HepG2 (cell line): Measurements from ENCODE around the gene UBE2O. TPM values are rescaled to one million over a fixed set of nuclear protein-coding genes. Genes with fewer than 3 reads are reported as not detected.

Source experiments
- AFF4 ChIP-seq: sonication (generic); formaldehyde crosslinking; IDR thresholded peaks from 2 replicates; pipeline ENCODE4 v1.4.0; 2020; ENCODE audit warnings: missing genetic modification reagents
- BRD4 ChIP-seq: sonication (generic); formaldehyde crosslinking; IDR thresholded peaks from 2 replicates; pipeline ENCODE4 v1.4.0; 2020; ENCODE audit warnings: missing genetic modification reagents
- CBX2 ChIP-seq, 2 experiments: fragments of 200-600 bp in 1 of 2; sonication (generic); formaldehyde crosslinking in 1 of 2; IDR thresholded peaks; 2 replicates each; pipeline versions ENCODE4 v1.7.0 to v1.8.1; 2018 to 2022; ENCODE audit warnings: low read depth in 2 of 2, low read length in 1 of 2, mild to moderate bottlenecking in 1 of 2, missing genetic modification reagents in 1 of 2
- CSRNP2 ChIP-seq: sonication (generic); formaldehyde crosslinking; conservative IDR thresholded peaks from 2 replicates; pipeline ENCODE4 v1.8.0; 2022; ENCODE audit warnings: low read depth, missing genetic modification reagents
- ESRRA ChIP-seq: sonication (generic); formaldehyde crosslinking; IDR thresholded peaks from 2 replicates; pipeline ENCODE4 v1.5.1; 2020; ENCODE audit warnings: mild to moderate bottlenecking, low read depth, missing genetic modification reagents
- FOXP1 ChIP-seq, 2 experiments: fragments of 450-650 bp in 1 of 2; IDR thresholded peaks; 2 replicates each; pipeline ENCODE4 v1.6.1; 2017 to 2018; ENCODE audit warnings: antibody characterized with exemption in 1 of 2
- HNRNPUL1 ChIP-seq: fragments of 200-400 bp; formaldehyde crosslinking; IDR thresholded peaks from 2 replicates; pipeline ENCODE4 v1.6.1; 2017; ENCODE audit warnings: low read depth, mild to moderate bottlenecking, low read length, moderate library complexity
- JARID2 ChIP-seq: sonication (generic); formaldehyde crosslinking; IDR thresholded peaks from 2 replicates; pipeline ENCODE4 v1.8.1; 2023; ENCODE audit warnings: missing genetic modification reagents, inconsistent platforms; ENCODE audit not compliant: insufficient replicate concordance
- NR1H2 ChIP-seq: sonication (generic); formaldehyde crosslinking; IDR thresholded peaks from 2 replicates; pipeline ENCODE4 v1.8.1; 2022; ENCODE audit warnings: low read depth, missing genetic modification reagents, borderline replicate concordance
- TAF1 ChIP-seq: sonication (generic); formaldehyde crosslinking; IDR thresholded peaks from 2 replicates; pipeline ENCODE4 v1.4.0; 2020; ENCODE audit warnings: missing genetic modification reagents
- TFDP1 ChIP-seq: IDR thresholded peaks from 2 replicates; pipeline ENCODE4 v1.6.1; 2016; ENCODE audit warnings: missing compliant biosample characterization, missing genetic modification reagents, borderline replicate concordance
- THAP9 ChIP-seq: sonication (generic); formaldehyde crosslinking; IDR thresholded peaks from 2 replicates; pipeline ENCODE4; 2020; ENCODE audit warnings: missing genetic modification reagents, mild to moderate bottlenecking, borderline replicate concordance
- ZBTB14 ChIP-seq: sonication (generic); formaldehyde crosslinking; IDR thresholded peaks from 2 replicates; pipeline ENCODE4 v1.4.0; 2020; ENCODE audit warnings: missing genetic modification reagents
- ZNF441 ChIP-seq: sonication (generic); formaldehyde crosslinking; IDR thresholded peaks from 2 replicates; pipeline ENCODE4 v1.7.0; 2021; ENCODE audit warnings: missing genetic modification reagents, borderline replicate concordance
- polyA plus RNA-seq, 8 experiments: library from polyadenylated mRNA; depleted of rRNA in 3 of 8; stranded (reverse) in 7 of 8; unstranded in 1 of 8; fragments of >200 nt; fragmentation: Illumina TruSeq in 4 of 8; extraction: Trizol in 4 of 8; gene quantifications; 2 replicates each; pipeline versions ENCODE4 v1.2.1 to v1.2.3, GENCODE V29; 2011 to 2016; ENCODE audit warnings: low read depth in 4 of 8, missing spikeins in 1 of 8, mixed read lengths in 1 of 8; ENCODE audit not compliant: insufficient read depth in 1 of 8
- total RNA-seq, 5 experiments: library from RNA; depleted of rRNA; stranded (reverse); fragments of >200 nt; fragmentation: Illumina TruSeq; extraction: Trizol; gene quantifications; 2 replicates each; pipeline ENCODE4 v1.2.3, GENCODE V29; 2016; ENCODE audit warnings: low read depth in 1 of 5
- TF ChIP-seq, protein P1 (sequence below): sonication (generic); formaldehyde crosslinking; IDR thresholded peaks from 2 replicates; pipeline ENCODE4 v1.5.0; 2020; ENCODE audit warnings: missing genetic modification reagents

Gene UBE2O
- total and polyA plus RNA-seq, 2 of the 13 experiments (the other 11 are each of a cell fraction or from before 2014, with no cell fraction given): 21.5 to 23.5 TPM

GRCh38 chr17:76499267-76499667 lies 46.3 kb upstream of the UBE2O start (continued):
- TF ChIP-seq THAP9: peak; percentile 37; the same call in 1 of the 2 replicates
- peak; percentile 77 for TF ChIP-seq FOXP1 (IDR thresholded peaks at IDR 0.05)
- TF ChIP-seq FOXP1 (CRISPR knock-in tag; IDR thresholded peaks at IDR 0.05): peak; percentile 95
- TF ChIP-seq ZBTB14 (CRISPR knock-in tag): no peak
- no peak for TF ChIP-seq CBX2 (IDR thresholded peaks at IDR 0.05; ENCODE audit: low read depth, low read length)
- TF ChIP-seq CBX2 (CRISPR knock-in tag; IDR thresholded peaks at IDR 0.05; ENCODE audit: low read depth): 0 out of 2 replicates have a peak, but pooled peaks have one; percentile 41
- TF ChIP-seq NR1H2 (CRISPR knock-in tag): no peak
- TF ChIP-seq, protein P1, sequence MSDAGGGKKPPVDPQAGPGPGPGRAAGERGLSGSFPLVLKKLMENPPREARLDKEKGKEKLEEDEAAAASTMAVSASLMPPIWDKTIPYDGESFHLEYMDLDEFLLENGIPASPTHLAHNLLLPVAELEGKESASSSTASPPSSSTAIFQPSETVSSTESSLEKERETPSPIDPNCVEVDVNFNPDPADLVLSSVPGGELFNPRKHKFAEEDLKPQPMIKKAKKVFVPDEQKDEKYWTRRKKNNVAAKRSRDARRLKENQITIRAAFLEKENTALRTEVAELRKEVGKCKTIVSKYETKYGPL (CRISPR knock-in tag): no peak
- peak; percentile 81; the same call in 1 of the 2 replicates for TF ChIP-seq AFF4 (CRISPR knock-in tag)
- TF ChIP-seq CSRNP2: no peak
- TF ChIP-seq ZNF441 (CRISPR knock-in tag): peak; percentile 62; the same call in 1 of the 2 replicates
- no peak for TF ChIP-seq BRD4 (CRISPR knock-in tag)
- no peak for TF ChIP-seq HNRNPUL1
- peak; percentile 34; the same call in 1 of the 2 replicates for TF ChIP-seq TAF1
- peak; percentile 47; the same call in 1 of the 2 replicates for TF ChIP-seq ESRRA (CRISPR knock-in tag)
- TF ChIP-seq JARID2 (CRISPR knock-in tag): no peak
- TF ChIP-seq TFDP1: peak; percentile 42; the same call in 1 of the 2 replicates
